ENCODE data around the gene PER1. TPM values are rescaled to one million over a fixed set of nuclear protein-coding genes. Genes with fewer than 3 reads are reported as not detected.
A peak's percentile ranks its signal among the peaks of the same experiment; 100 is the strongest.

Gene PER1
- total and polyA plus RNA-seq, 2 of the 13 experiments (the other 11 are each of a cell fraction or from before 2014, with no cell fraction given): 2.6 to 3.6 TPM

DNA sequence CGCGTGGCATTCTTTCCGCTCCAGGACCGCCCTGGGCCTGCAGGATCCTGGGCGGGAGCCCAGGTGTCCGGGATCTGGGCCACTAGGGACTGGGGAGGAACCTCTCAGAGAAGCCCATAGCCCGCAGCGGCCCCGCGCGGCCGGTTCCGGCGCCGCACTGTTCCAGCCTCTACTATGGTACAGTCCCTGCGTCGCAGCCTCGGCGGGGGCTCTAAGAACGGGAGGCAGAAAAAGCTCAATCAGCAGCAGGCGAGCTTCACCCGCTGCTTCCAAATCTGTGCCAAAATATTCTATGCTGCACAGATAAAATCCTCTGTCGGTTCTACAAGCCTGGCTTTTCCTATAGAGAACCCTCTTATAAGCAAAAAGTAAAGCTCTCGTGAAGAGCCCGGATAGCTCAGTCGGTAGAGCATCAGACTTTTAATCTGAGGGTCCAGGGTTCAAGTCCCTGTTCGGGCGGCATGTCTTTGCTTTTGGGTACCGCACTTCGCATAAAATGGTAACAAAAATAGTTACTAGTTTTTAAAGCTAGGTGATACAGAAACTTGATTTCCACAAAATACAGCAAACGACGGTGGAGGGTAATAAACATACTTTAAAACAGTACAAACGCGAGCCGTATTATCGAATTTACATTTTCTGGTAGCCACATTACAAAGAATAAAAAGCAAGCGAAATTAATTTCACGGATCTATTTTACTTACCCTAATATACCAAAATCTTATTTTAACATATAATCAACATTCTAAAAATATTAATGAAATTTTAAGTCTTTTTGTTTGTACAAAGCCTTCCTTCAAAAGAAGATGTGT is 33.2 kb downstream of the PER1 start (continued):
- TF ChIP-seq ZNF816 (CRISPR knock-in tag; IDR thresholded peaks at IDR 0.05; ENCODE audit: borderline replicate concordance) (no peak), ZNF567 (CRISPR knock-in tag; IDR thresholded peaks at IDR 0.05; ENCODE audit: borderline replicate concordance) (no peak), NFIC (IDR thresholded peaks at IDR 0.05; ENCODE audit: low read length) (no peak; the same call in 1 of the 2 replicates), CHCHD3 (CRISPR knock-in tag; IDR thresholded peaks at IDR 0.05) (no peak), TBX3 (IDR thresholded peaks at IDR 0.05; ENCODE audit: borderline replicate concordance) (no peak), SALL2 (CRISPR knock-in tag; IDR thresholded peaks at IDR 0.05) (no peak), ZNF879 (CRISPR knock-in tag; IDR thresholded peaks at IDR 0.05) (no peak), ZNF614 (CRISPR knock-in tag; IDR thresholded peaks at IDR 0.05; ENCODE audit: borderline replicate concordance) (no peak; the same call in 1 of the 2 replicates), ZBTB20 (CRISPR knock-in tag; IDR thresholded peaks at IDR 0.05; ENCODE audit: borderline replicate concordance, low read depth) (0 out of 2 replicates have a peak, but pooled peaks have one; percentile 29), SRY (CRISPR knock-in tag; IDR thresholded peaks at IDR 0.05) (0 out of 2 replicates have a peak, but pooled peaks have one; percentile 47), MTERF4 (CRISPR knock-in tag; IDR thresholded peaks at IDR 0.05) (no peak), FOXJ3 (CRISPR knock-in tag; IDR thresholded peaks at IDR 0.05; ENCODE audit: borderline replicate concordance) (no peak), NRL (CRISPR knock-in tag; IDR thresholded peaks at IDR 0.05; ENCODE audit: borderline replicate concordance) (no peak), DMAP1 (CRISPR knock-in tag; IDR thresholded peaks at IDR 0.05) (no peak), DNMT3B (CRISPR knock-in tag; conservative IDR thresholded peaks at IDR 0.05) (no peak), ZNF382 (CRISPR knock-in tag; IDR thresholded peaks at IDR 0.05; ENCODE audit: borderline replicate concordance) (no peak), PHF20 (CRISPR knock-in tag; IDR thresholded peaks at IDR 0.05) (no peak), GPN1 (CRISPR knock-in tag; IDR thresholded peaks at IDR 0.05; ENCODE audit: borderline replicate concordance) (no peak), FOXC1 (CRISPR knock-in tag; IDR thresholded peaks at IDR 0.05; ENCODE audit: borderline replicate concordance) (no peak), KAT7 (CRISPR knock-in tag; IDR thresholded peaks at IDR 0.05; ENCODE audit: borderline replicate concordance) (no peak)
- TF ChIP-seq, protein P1, sequence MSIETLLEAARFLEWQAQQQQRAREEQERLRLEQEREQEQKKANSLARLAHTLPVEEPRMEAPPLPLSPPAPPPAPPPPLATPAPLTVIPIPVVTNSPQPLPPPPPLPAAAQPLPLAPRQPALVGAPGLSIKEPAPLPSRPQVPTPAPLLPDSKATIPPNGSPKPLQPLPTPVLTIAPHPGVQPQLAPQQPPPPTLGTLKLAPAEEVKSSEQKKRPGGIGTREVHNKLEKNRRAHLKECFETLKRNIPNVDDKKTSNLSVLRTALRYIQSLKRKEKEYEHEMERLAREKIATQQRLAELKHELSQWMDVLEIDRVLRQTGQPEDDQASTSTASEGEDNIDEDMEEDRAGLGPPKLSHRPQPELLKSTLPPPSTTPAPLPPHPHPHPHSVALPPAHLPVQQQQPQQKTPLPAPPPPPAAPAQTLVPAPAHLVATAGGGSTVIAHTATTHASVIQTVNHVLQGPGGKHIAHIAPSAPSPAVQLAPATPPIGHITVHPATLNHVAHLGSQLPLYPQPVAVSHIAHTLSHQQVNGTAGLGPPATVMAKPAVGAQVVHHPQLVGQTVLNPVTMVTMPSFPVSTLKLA (IDR thresholded peaks at IDR 0.05): no peak
- TF ChIP-seq, protein P2, sequence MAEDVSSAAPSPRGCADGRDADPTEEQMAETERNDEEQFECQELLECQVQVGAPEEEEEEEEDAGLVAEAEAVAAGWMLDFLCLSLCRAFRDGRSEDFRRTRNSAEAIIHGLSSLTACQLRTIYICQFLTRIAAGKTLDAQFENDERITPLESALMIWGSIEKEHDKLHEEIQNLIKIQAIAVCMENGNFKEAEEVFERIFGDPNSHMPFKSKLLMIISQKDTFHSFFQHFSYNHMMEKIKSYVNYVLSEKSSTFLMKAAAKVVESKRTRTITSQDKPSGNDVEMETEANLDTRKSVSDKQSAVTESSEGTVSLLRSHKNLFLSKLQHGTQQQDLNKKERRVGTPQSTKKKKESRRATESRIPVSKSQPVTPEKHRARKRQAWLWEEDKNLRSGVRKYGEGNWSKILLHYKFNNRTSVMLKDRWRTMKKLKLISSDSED (CRISPR knock-in tag; IDR thresholded peaks at IDR 0.05): no peak
- TF ChIP-seq, protein P3, sequence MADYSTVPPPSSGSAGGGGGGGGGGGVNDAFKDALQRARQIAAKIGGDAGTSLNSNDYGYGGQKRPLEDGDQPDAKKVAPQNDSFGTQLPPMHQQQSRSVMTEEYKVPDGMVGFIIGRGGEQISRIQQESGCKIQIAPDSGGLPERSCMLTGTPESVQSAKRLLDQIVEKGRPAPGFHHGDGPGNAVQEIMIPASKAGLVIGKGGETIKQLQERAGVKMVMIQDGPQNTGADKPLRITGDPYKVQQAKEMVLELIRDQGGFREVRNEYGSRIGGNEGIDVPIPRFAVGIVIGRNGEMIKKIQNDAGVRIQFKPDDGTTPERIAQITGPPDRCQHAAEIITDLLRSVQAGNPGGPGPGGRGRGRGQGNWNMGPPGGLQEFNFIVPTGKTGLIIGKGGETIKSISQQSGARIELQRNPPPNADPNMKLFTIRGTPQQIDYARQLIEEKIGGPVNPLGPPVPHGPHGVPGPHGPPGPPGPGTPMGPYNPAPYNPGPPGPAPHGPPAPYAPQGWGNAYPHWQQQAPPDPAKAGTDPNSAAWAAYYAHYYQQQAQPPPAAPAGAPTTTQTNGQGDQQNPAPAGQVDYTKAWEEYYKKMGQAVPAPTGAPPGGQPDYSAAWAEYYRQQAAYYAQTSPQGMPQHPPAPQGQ (CRISPR knock-in tag; IDR thresholded peaks at IDR 0.05; ENCODE audit: borderline replicate concordance): no peak

All from HepG2 (cell line).